ENCODE results near the gene PTTG2.

The PTTG2 gene

GRCh38 chr4:37938208-37938607 is 22.0 kb upstream of the PTTG2 start:
- no peaks in the 10 kb centered on the region; the same call in 1 of the 2 replicates for H3K79me2 ChIP-seq (ENCODE audit: insufficient read depth, low read length)
- no peaks in the 10 kb centered on the region for H3F3A ChIP-seq (ENCODE audit: low read depth)
- H3K9me3 ChIP-seq (ENCODE audit: insufficient read depth, low read depth, low read length), result no peaks in the 10 kb centered on the region
- no peak for TF ChIP-seq EZH2phosphoT487 (IDR thresholded peaks at IDR 0.05; ENCODE audit: borderline replicate concordance)
- no peak for TF ChIP-seq CTCF (conservative IDR thresholded peaks at IDR 0.05; ENCODE audit: low read length)
- H3K36me3 ChIP-seq (ENCODE audit: insufficient read depth, low read length), result peaks cover 7% of the 10 kb centered on the region; the same call in 1 of the 2 replicates
- no peaks in the 10 kb centered on the region for H3K9me2 ChIP-seq (replicated peaks; ENCODE audit: low read depth, low read length)
- no peaks in the 10 kb centered on the region for H3K4me1 ChIP-seq (ENCODE audit: insufficient read depth, low read length, poor library complexity, severe bottlenecking)
- H3K27me3 ChIP-seq (ENCODE audit: insufficient read depth, low read length, poor library complexity, severe bottlenecking), result no peaks in the 10 kb centered on the region
- no peak overlapping the region for H3K9ac ChIP-seq (ENCODE audit: low read depth, low read length, poor library complexity, severe bottlenecking)
- H2AFZ ChIP-seq (ENCODE audit: low read length), result no peak overlapping the region
- H3K4me2 ChIP-seq (ENCODE audit: low read depth, low read length, poor library complexity, severe bottlenecking), result no peak overlapping the region
- H3K4me3 ChIP-seq (ENCODE audit: low read length, poor library complexity, severe bottlenecking), result no peak overlapping the region
- no peaks in the 10 kb centered on the region for H4K20me1 ChIP-seq (ENCODE audit: insufficient read depth, low read length, poor library complexity, severe bottlenecking)

GRCh38 chr4:37946503-37947179 is 13.6 kb upstream of the PTTG2 start:
- no peaks in the 10 kb centered on the region for H3K36me3 ChIP-seq (ENCODE audit: insufficient read depth, low read length)
- no peak overlapping the region for H3K4me3 ChIP-seq (ENCODE audit: low read length, poor library complexity, severe bottlenecking)
- H3K9me3 ChIP-seq (ENCODE audit: insufficient read depth, low read depth, low read length), result no peaks in the 10 kb centered on the region
- TF ChIP-seq EZH2phosphoT487 (IDR thresholded peaks at IDR 0.05; ENCODE audit: borderline replicate concordance), result no peak
- TF ChIP-seq CTCF (conservative IDR thresholded peaks at IDR 0.05; ENCODE audit: low read length), result no peak
- no peaks in the 10 kb centered on the region for H4K20me1 ChIP-seq (ENCODE audit: insufficient read depth, low read length, poor library complexity, severe bottlenecking)
- H2AFZ ChIP-seq (ENCODE audit: low read length), result no peak overlapping the region
- H3F3A ChIP-seq (ENCODE audit: low read depth), result no peaks in the 10 kb centered on the region
- H3K9me2 ChIP-seq (replicated peaks; ENCODE audit: low read depth, low read length), result no peaks in the 10 kb centered on the region
- H3K4me1 ChIP-seq (ENCODE audit: insufficient read depth, low read length, poor library complexity, severe bottlenecking), result peaks cover 5% of the 10 kb centered on the region
- H3K9ac ChIP-seq (ENCODE audit: low read depth, low read length, poor library complexity, severe bottlenecking), result no peak overlapping the region
- H3K27me3 ChIP-seq (ENCODE audit: insufficient read depth, low read length, poor library complexity, severe bottlenecking), result no peaks in the 10 kb centered on the region
- no peaks in the 10 kb centered on the region; the same call in 1 of the 2 replicates for H3K79me2 ChIP-seq (ENCODE audit: insufficient read depth, low read length)
- no peak overlapping the region for H3K4me2 ChIP-seq (ENCODE audit: low read depth, low read length, poor library complexity, severe bottlenecking)

GRCh38 chr4:37948542-37948941 is 11.7 kb upstream of the PTTG2 start:
- Histone ChIP-seq H3F3A (ENCODE audit: low read depth) (no peaks in the 10 kb centered on the region), H3K4me1 (ENCODE audit: insufficient read depth, low read length, poor library complexity, severe bottlenecking) (peaks cover 5% of the 10 kb centered on the region), H2AFZ (ENCODE audit: low read length) (no peak overlapping the region), H3K4me2 (ENCODE audit: low read depth, low read length, poor library complexity, severe bottlenecking) (no peak overlapping the region), H3K27me3 (ENCODE audit: insufficient read depth, low read length, poor library complexity, severe bottlenecking) (no peaks in the 10 kb centered on the region), H3K4me3 (ENCODE audit: low read length, poor library complexity, severe bottlenecking) (no peak overlapping the region), H3K36me3 (ENCODE audit: insufficient read depth, low read length) (peaks cover 5% of the 10 kb centered on the region; the same call in 1 of the 2 replicates), H3K9me3 (ENCODE audit: insufficient read depth, low read depth, low read length) (no peaks in the 10 kb centered on the region), H4K20me1 (ENCODE audit: insufficient read depth, low read length, poor library complexity, severe bottlenecking) (no peaks in the 10 kb centered on the region), H3K9me2 (replicated peaks; ENCODE audit: low read depth, low read length) (no peaks in the 10 kb centered on the region), H3K79me2 (ENCODE audit: insufficient read depth, low read length) (no peaks in the 10 kb centered on the region; the same call in 1 of the 2 replicates), H3K9ac (ENCODE audit: low read depth, low read length, poor library complexity, severe bottlenecking) (no peak overlapping the region)
- TF ChIP-seq CTCF (conservative IDR thresholded peaks at IDR 0.05; ENCODE audit: low read length) (no peak), EZH2phosphoT487 (IDR thresholded peaks at IDR 0.05; ENCODE audit: borderline replicate concordance) (no peak)

Data from Loucy (cell line).